ENCODE data around the gene UBE3B. TPM values are rescaled to one million over a fixed set of nuclear protein-coding genes. Genes with fewer than 3 reads are reported as not detected.

Gene UBE3B
- polyA plus RNA-seq, 3 donors = 14.4 to 25.9 (median 18.2) TPM

- Histone ChIP-seq H4K20me1 (ENCODE audit: insufficient read depth, low read length) (no peaks in the 10 kb centered on the region), H3K4me1 (ENCODE audit: control insufficient read depth in 1 of 2, insufficient read depth in 2 of 2, low read length in 2 of 2) (no peaks in the 10 kb centered on the region), H2AFZ (ENCODE audit: insufficient read depth, low read depth, low read length, poor library complexity, severe bottlenecking) (no peak overlapping the region), H3K4me2 (replicated peaks; ENCODE audit: extremely low read depth, low read length, poor library complexity, severe bottlenecking) (no peak overlapping the region), H3K27ac (ENCODE audit: low read depth in 1 of 2, low read length in 2 of 2) (no peak overlapping the region), H3K36me3 (replicated peaks in 1 of 2; ENCODE audit: control insufficient read depth in 1 of 2, insufficient read depth in 2 of 2, low read length in 2 of 2) (no peaks in the 10 kb centered on the region), H3K79me2 (ENCODE audit: insufficient read depth, low read length) (no peaks in the 10 kb centered on the region), H3K4me3 (replicated peaks in 1 of 3; ENCODE audit: low read depth in 2 of 3, low read length in 3 of 3) (no peak overlapping the region), H3K9me3 (replicated peaks in 1 of 2; ENCODE audit: control insufficient read depth in 1 of 2, insufficient read depth in 1 of 2, low read length in 2 of 2) (no peaks in the 10 kb centered on the region), H3K9ac (ENCODE audit: insufficient read depth, low read length, poor library complexity, severe bottlenecking) (no peak overlapping the region), H3K27me3 (ENCODE audit: control insufficient read depth in 2 of 2, insufficient read depth in 2 of 2, low read length in 2 of 2) (no peaks in the 10 kb centered on the region)
- Mint-ChIP-seq H3K4me3 (no peak overlapping the region), H3K4me1 (peaks cover 6% of the 10 kb centered on the region), H3K27me3 (ENCODE audit: low read depth in 3 of 3) (peaks cover 4 to 9% (median 8%) of the 10 kb centered on the region in 3 donors), H3K36me3 (no peaks in the 10 kb centered on the region), H3K9me3 (no peaks in the 10 kb centered on the region), H3K27ac (no peak overlapping the region)
- 98% methylated on average over 6 of the region's 6 CpGs for WGBS (ENCODE audit: insufficient coverage)
- no peak for TF ChIP-seq CTCF (IDR thresholded peaks at IDR 0.05)
- no peak for DNase-seq
- intact Hi-C loops (cut with micrococcal nuclease) = no loop called here
Observed at GRCh38 chr12:109542876-109543275, 65.4 kb downstream of the UBE3B start.

DNA sequence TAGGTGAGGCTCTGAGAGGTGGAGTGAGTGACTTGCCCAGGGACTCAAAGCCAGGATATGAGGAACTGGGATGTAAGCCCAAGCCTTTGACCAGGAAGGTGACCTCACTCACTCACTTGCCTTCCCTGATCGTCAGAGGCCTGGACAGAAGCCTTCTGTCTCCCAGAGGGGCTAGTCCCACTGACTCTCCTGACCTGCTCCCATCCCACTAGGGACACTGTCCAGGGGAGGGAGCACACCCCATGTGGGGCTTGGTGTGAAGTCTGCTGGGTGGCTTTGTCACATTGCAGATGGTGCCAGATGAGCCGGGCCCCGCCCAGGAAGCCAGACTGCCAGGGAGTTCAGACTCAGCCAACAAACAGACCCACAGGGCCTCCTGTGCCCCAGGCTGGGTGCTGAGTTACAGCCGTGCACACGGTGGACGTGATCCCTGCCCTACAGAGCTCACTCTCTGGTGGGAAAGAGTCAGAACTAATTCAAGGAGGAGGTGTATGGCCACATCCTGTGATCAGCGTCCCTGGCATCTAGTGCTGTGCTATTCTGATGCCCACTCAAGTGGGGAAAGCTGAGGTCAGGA lies 67.6 kb downstream of the UBE3B start:
- WGBS (ENCODE audit: insufficient coverage) = 34% methylated on average over 5 of the region's 7 CpGs
- Histone ChIP-seq H3K4me2 (replicated peaks; ENCODE audit: extremely low read depth, low read length, poor library complexity, severe bottlenecking) (no peak overlapping the region), H3K27ac (ENCODE audit: low read depth in 1 of 2, low read length in 2 of 2) (no peak overlapping the region), H3K9ac (ENCODE audit: insufficient read depth, low read length, poor library complexity, severe bottlenecking) (no peak overlapping the region), H3K79me2 (ENCODE audit: insufficient read depth, low read length) (no peaks in the 10 kb centered on the region), H2AFZ (ENCODE audit: insufficient read depth, low read depth, low read length, poor library complexity, severe bottlenecking) (no peak overlapping the region), H3K36me3 (replicated peaks in 1 of 2; ENCODE audit: control insufficient read depth in 1 of 2, insufficient read depth in 2 of 2, low read length in 2 of 2) (no peaks in the 10 kb centered on the region), H3K4me3 (replicated peaks in 1 of 3; ENCODE audit: low read depth in 2 of 3, low read length in 3 of 3) (no peak overlapping the region), H3K9me3 (replicated peaks in 1 of 2; ENCODE audit: control insufficient read depth in 1 of 2, insufficient read depth in 1 of 2, low read length in 2 of 2) (no peaks in the 10 kb centered on the region), H4K20me1 (ENCODE audit: insufficient read depth, low read length) (no peaks in the 10 kb centered on the region), H3K4me1 (ENCODE audit: control insufficient read depth in 1 of 2, insufficient read depth in 2 of 2, low read length in 2 of 2) (no peaks in the 10 kb centered on the region), H3K27me3 (ENCODE audit: control insufficient read depth in 2 of 2, insufficient read depth in 2 of 2, low read length in 2 of 2) (peaks cover 0 to 6% of the 10 kb centered on the region in 2 donors)
- intact Hi-C loops (cut with micrococcal nuclease) = no loop called here
- Mint-ChIP-seq H3K36me3 (no peaks in the 10 kb centered on the region), H3K27me3 (ENCODE audit: low read depth in 3 of 3) (peaks cover 7 to 15% (median 13%) of the 10 kb centered on the region in 3 donors), H3K4me3 (no peak overlapping the region), H3K4me1 (peaks cover 6% of the 10 kb centered on the region), H3K27ac (no peak overlapping the region), H3K9me3 (no peaks in the 10 kb centered on the region)
- TF ChIP-seq CTCF (IDR thresholded peaks at IDR 0.05) = no peak
- DNase-seq = no peak

Measured in CD14-positive monocyte (primary cell).